ENCODE measurements around the gene ADCY3. TPM values are rescaled to one million over a fixed set of nuclear protein-coding genes. Genes with fewer than 3 reads are reported as not detected.

The ADCY3 gene
- total and polyA plus RNA-seq, 2 experiments from 2014 or later, result 13.8 to 15.0 TPM

DNA sequence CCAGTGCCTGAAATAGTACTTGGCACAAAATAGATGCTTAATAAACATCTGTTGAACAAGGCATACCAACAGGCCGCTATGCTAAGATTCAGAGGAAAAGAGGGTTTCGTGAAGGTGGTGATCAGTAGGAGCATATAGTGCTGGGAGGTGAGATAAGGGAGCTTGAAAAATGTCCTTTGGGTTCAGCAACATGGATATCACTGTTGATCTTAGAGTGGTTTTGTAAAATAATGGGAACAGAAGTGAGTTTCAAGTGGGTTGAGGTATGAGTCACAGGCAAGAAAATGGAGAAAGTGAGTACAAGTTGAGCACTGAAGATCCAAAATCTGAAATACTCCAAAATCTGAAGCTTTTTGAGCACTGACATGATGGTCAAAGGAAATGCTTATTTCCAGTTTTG, 122.4 kb downstream of the ADCY3 start:
- Histone ChIP-seq H3K79me2 (peaks cover 55% of the 10 kb centered on the region), H3K9me3 (ENCODE audit: low read depth) (no peaks in the 10 kb centered on the region), H3K27ac (no peak overlapping the region), H3K4me1 (ENCODE audit: insufficient read depth) (no peaks in the 10 kb centered on the region), H2AFZ (no peak overlapping the region), H3K27me3 (no peaks in the 10 kb centered on the region), H3K36me3 (replicated peaks; ENCODE audit: insufficient read depth, low read depth) (no peaks in the 10 kb centered on the region), H4K20me1 (ENCODE audit: insufficient read depth, poor library complexity, severe bottlenecking) (no peaks in the 10 kb centered on the region), H3K9me2 (replicated peaks; ENCODE audit: insufficient read depth) (no peaks in the 10 kb centered on the region), H3K4me3 (no peak overlapping the region), H3K4me2 (no peak overlapping the region)
- 94% methylated on average over 2 of the region's 2 CpGs for WGBS (ENCODE audit: low lambda C conversion rate, missing lambda C conversion rate)
- DNase-seq (ENCODE audit: low spot score), result no peak
- TF ChIP-seq EZH2 (IDR thresholded peaks at IDR 0.05; ENCODE audit: borderline replicate concordance) (no peak), CTCF (IDR thresholded peaks at IDR 0.05; ENCODE audit: poor library complexity) (no peak), EZH2phosphoT487 (IDR thresholded peaks at IDR 0.05; ENCODE audit: low read depth, severe bottlenecking, unreplicated experiment) (no peak)

GRCh38 chr2:24793761-24794435, 126.1 kb downstream of the ADCY3 start:
- peak overlapping the region; percentile 83 for H3K4me2 ChIP-seq
- no peaks in the 10 kb centered on the region for H4K20me1 ChIP-seq (ENCODE audit: insufficient read depth, poor library complexity, severe bottlenecking)
- H3K27me3 ChIP-seq, result no peaks in the 10 kb centered on the region
- no peaks in the 10 kb centered on the region for H3K9me2 ChIP-seq (replicated peaks; ENCODE audit: insufficient read depth)
- H2AFZ ChIP-seq, result peak overlapping the region; percentile 39
- peaks cover 4% of the 10 kb centered on the region for H3K4me1 ChIP-seq (ENCODE audit: insufficient read depth)
- H3K9me3 ChIP-seq (ENCODE audit: low read depth), result no peaks in the 10 kb centered on the region
- peak overlapping the region; percentile 99 for H3K27ac ChIP-seq
- DNase-seq (ENCODE audit: low spot score), result peak; percentile 19
- no peaks in the 10 kb centered on the region for H3K36me3 ChIP-seq (replicated peaks; ENCODE audit: insufficient read depth, low read depth)
- no peak for TF ChIP-seq EZH2 (IDR thresholded peaks at IDR 0.05; ENCODE audit: borderline replicate concordance)
- TF ChIP-seq CTCF (IDR thresholded peaks at IDR 0.05; ENCODE audit: poor library complexity), result no peak
- no peak for TF ChIP-seq EZH2phosphoT487 (IDR thresholded peaks at IDR 0.05; ENCODE audit: low read depth, severe bottlenecking, unreplicated experiment)
- peak overlapping the region; percentile 60 for H3K4me3 ChIP-seq
- WGBS (ENCODE audit: low lambda C conversion rate, missing lambda C conversion rate), result 2% methylated on average over 14 of the region's 14 CpGs
- peaks cover 52% of the 10 kb centered on the region for H3K79me2 ChIP-seq

DNA sequence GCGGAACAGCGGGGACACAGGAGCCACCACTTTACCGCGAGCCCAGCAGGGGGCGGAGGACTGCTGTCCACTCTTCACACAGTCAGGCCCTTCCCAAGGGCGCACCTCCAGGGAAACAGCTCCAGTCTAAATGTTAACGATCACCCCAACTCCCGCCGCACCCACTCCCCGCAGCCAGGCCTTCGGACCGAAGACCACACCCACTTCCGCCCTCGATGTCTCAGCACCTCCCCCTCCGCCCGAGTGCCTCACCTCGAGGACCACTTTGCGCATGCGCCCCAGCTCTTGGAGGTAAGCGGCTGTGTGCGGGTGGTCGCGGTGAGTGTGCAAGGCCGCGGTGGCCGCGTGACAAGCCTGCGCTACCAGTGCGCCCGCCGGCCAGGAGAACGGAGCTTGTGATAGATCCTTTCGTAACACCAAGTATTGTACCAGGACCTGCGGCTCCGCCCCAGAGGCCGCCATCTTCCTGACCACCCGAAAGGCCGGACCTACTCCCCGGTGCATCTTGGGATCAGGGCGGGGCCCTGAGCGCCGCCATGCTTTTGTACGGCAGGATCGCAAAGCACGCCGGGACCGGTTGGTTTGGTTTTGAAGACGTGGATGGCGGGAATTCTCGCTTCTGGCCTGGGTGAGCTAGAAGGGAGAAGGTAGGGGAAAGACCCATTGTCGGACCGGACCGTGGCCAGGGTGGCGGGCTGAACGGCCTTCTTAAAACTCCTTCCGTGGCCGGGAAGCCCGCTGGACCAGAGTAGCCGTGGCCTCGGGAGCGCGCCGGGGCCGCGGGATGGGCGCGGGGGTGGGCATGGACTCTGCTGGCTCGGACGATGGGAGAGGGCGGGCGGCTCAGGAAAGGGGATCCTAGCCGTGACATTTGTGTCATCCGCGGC, 126.9 kb downstream of the ADCY3 start, which contains the start of the genes CENPO and PTRHD1:
TSS of gene CENPO (plus strand) at position 552 of the 887 bp plus-strand sequence. CDS start 495 bp downstream, outside the sequence.
TSS of gene PTRHD1 (minus strand) at position 518 of the 887 bp plus-strand sequence. CDS start at position 504, 14 bp downstream.
- H3K4me1 ChIP-seq (ENCODE audit: insufficient read depth), result peaks cover 4% of the 10 kb centered on the region
- no peaks in the 10 kb centered on the region for H3K9me3 ChIP-seq (ENCODE audit: low read depth)
- no peak for TF ChIP-seq EZH2phosphoT487 (IDR thresholded peaks at IDR 0.05; ENCODE audit: low read depth, severe bottlenecking, unreplicated experiment)
- TF ChIP-seq CTCF (IDR thresholded peaks at IDR 0.05; ENCODE audit: poor library complexity), result peak; percentile 65
- no peaks in the 10 kb centered on the region for H4K20me1 ChIP-seq (ENCODE audit: insufficient read depth, poor library complexity, severe bottlenecking)
- H3K4me3 ChIP-seq, result peak within 1 kb of the TSS; percentile 61
- peak within 1 kb of the TSS; percentile 65 for H2AFZ ChIP-seq
- H3K36me3 ChIP-seq (replicated peaks; ENCODE audit: insufficient read depth, low read depth), result no peaks in the 10 kb centered on the region
- peak within 1 kb of the TSS; percentile 83 for H3K4me2 ChIP-seq
- H3K27ac ChIP-seq, result peak within 1 kb of the TSS; percentile 99
- H3K27me3 ChIP-seq, result no peaks in the 10 kb centered on the region
- H3K79me2 ChIP-seq, result peaks cover 48% of the 10 kb centered on the region
- DNase-seq (ENCODE audit: low spot score), result peak; percentile 99
- WGBS (ENCODE audit: low lambda C conversion rate, missing lambda C conversion rate), result 1% methylated on average over 74 of the region's 74 CpGs
- no peaks in the 10 kb centered on the region for H3K9me2 ChIP-seq (replicated peaks; ENCODE audit: insufficient read depth)
